Ureter (tissue), 1 donor: ENCODE results near the gene CYP26A1. TPM values are rescaled to one million over a fixed set of nuclear protein-coding genes. Genes with fewer than 3 reads are reported as not detected.
A peak's percentile ranks its signal among the peaks of the same experiment; 100 is the strongest.
"Not testable (repeated sequence)": the region's sequence is repeated elsewhere in the genome, so short reads cannot be mapped to it uniquely, and the experiment has no call there.

Experiments used
- DNase-seq: peaks from one replicate; pipeline ENCODE4 v3.0.0-alpha.2; 2020; ENCODE audit warnings: low spot score
- total RNA-seq: library from RNA; stranded (reverse); gene quantifications from one replicate; pipeline ENCODE4 v1.2.4, GENCODE V29; 2023
- donor health status: DM: yes; HTN: yes; CAD: no.

Gene CYP26A1
- total RNA-seq, 1 donor from 2014 or later = not detected

GRCh38 chr10:93079663-93080349, 6.1 kb downstream of the CYP26A1 start:
- DNase-seq = no peak

GRCh38 chr10:93080350-93081046, 6.8 kb downstream of the CYP26A1 start:
- peak; percentile 61 for DNase-seq

- DNase-seq = no peak
Observed at GRCh38 chr10:93081318-93081717, 7.6 kb downstream of the CYP26A1 start.

- DNase-seq = no peak
Observed at GRCh38 chr10:93081834-93082233, 8.1 kb downstream of the CYP26A1 start.

- no peak for DNase-seq
Observed at GRCh38 chr10:93083743-93084539, 10.2 kb downstream of the CYP26A1 start.

GRCh38 chr10:93085272-93085859, 11.7 kb downstream of the CYP26A1 start:
- no peak for DNase-seq

GRCh38 chr10:93086289-93086688, 12.6 kb downstream of the CYP26A1 start:
- no peak for DNase-seq

GRCh38 chr10:93087846-93088245, 14.2 kb downstream of the CYP26A1 start:
- no peak for DNase-seq

- no peak for DNase-seq
Observed at GRCh38 chr10:93088466-93088865, 14.8 kb downstream of the CYP26A1 start.

- no peak for DNase-seq
Observed at GRCh38 chr10:93090619-93091018, 16.9 kb downstream of the CYP26A1 start.

GRCh38 chr10:93091960-93092359, 18.3 kb downstream of the CYP26A1 start:
- DNase-seq = no peak

- no peak for DNase-seq
Observed at GRCh38 chr10:93095225-93095624, 21.5 kb downstream of the CYP26A1 start.

- no peak for DNase-seq
Observed at GRCh38 chr10:93096901-93097300, 23.2 kb downstream of the CYP26A1 start.

GRCh38 chr10:93097386-93097785, 23.7 kb downstream of the CYP26A1 start:
- DNase-seq = no peak

- DNase-seq = no peak
Observed at GRCh38 chr10:93098816-93099215, 25.1 kb downstream of the CYP26A1 start.

GRCh38 chr10:93099670-93100069, 26.0 kb downstream of the CYP26A1 start:
- DNase-seq = no peak

- not testable (repeated sequence) for DNase-seq
Observed at GRCh38 chr10:93101148-93101547, 27.5 kb downstream of the CYP26A1 start.

GRCh38 chr10:93103953-93104352, 30.3 kb downstream of the CYP26A1 start:
- DNase-seq = no peak

- no peak for DNase-seq
Observed at GRCh38 chr10:93106631-93107072, 33.0 kb downstream of the CYP26A1 start.

- no peak for DNase-seq
Observed at GRCh38 chr10:93110472-93111146, 36.9 kb downstream of the CYP26A1 start.

- DNase-seq = no peak
Observed at GRCh38 chr10:93113042-93113441, 39.3 kb downstream of the CYP26A1 start.
